ENCODE measurements around the gene MCC.

The MCC gene

GRCh38 chr5:113150221-113150620 is 338.0 kb downstream of the MCC start:
- no peak for DNase-seq (ENCODE audit: low read depth in 2 of 2)

- DNase-seq (ENCODE audit: low read depth in 2 of 2): no peak
Measured at GRCh38 chr5:113147537-113147936, 340.7 kb downstream of the MCC start.

GRCh38 chr5:113147101-113147508 is 341.1 kb downstream of the MCC start:
- DNase-seq (ENCODE audit: low read depth in 2 of 2): peak; percentile 92 to 93

- peak; percentile 38 to 40 for DNase-seq (ENCODE audit: low read depth in 2 of 2)
Measured at GRCh38 chr5:113145757-113146387, 342.4 kb downstream of the MCC start.

- DNase-seq (ENCODE audit: low read depth in 2 of 2): no peak
Measured at GRCh38 chr5:113142186-113142585, 346.1 kb downstream of the MCC start.

- DNase-seq (ENCODE audit: low read depth in 2 of 2): peak; percentile 84 to 85
Measured at GRCh38 chr5:113140837-113141671, 347.2 kb downstream of the MCC start.

- DNase-seq (ENCODE audit: low read depth in 2 of 2): no peak
Measured at GRCh38 chr5:113133211-113133975, 354.9 kb downstream of the MCC start.

GRCh38 chr5:113132564-113132963 is 355.7 kb downstream of the MCC start:
- no peak for DNase-seq (ENCODE audit: low read depth in 2 of 2)

GRCh38 chr5:113128641-113129330 is 359.5 kb downstream of the MCC start:
- DNase-seq (ENCODE audit: low read depth in 2 of 2): no peak

- DNase-seq (ENCODE audit: low read depth in 2 of 2): no peak
Measured at GRCh38 chr5:113128082-113128481, 360.2 kb downstream of the MCC start.

- no peak for DNase-seq (ENCODE audit: low read depth in 2 of 2)
Measured at GRCh38 chr5:113127021-113127420, 361.2 kb downstream of the MCC start.

- DNase-seq (ENCODE audit: low read depth in 2 of 2): no peak
Measured at GRCh38 chr5:113125371-113125770, 362.9 kb downstream of the MCC start.

GRCh38 chr5:113124914-113125313 is 363.3 kb downstream of the MCC start:
- no peak for DNase-seq (ENCODE audit: low read depth in 2 of 2)

- no peak for DNase-seq (ENCODE audit: low read depth in 2 of 2)
Measured at GRCh38 chr5:113124265-113124664, 364.0 kb downstream of the MCC start.

- no peak for DNase-seq (ENCODE audit: low read depth in 2 of 2)
Measured at GRCh38 chr5:113123618-113124017, 364.6 kb downstream of the MCC start.

GRCh38 chr5:113122053-113122452 is 366.2 kb downstream of the MCC start:
- DNase-seq (ENCODE audit: low read depth in 2 of 2): peak; percentile 90 to 93

GRCh38 chr5:113119246-113119924 is 368.9 kb downstream of the MCC start:
- no peak for DNase-seq (ENCODE audit: low read depth in 2 of 2)

GRCh38 chr5:113118765-113119164 is 369.5 kb downstream of the MCC start:
- DNase-seq (ENCODE audit: low read depth in 2 of 2): no peak

- no peak for DNase-seq (ENCODE audit: low read depth in 2 of 2)
Measured at GRCh38 chr5:113118298-113118697, 370.0 kb downstream of the MCC start.

- DNase-seq (ENCODE audit: low read depth in 2 of 2): no peak
Measured at GRCh38 chr5:113117543-113118115, 370.6 kb downstream of the MCC start.

- no peak for DNase-seq (ENCODE audit: low read depth in 2 of 2)
Measured at GRCh38 chr5:113115956-113116355, 372.3 kb downstream of the MCC start.

Measured in fibroblast of skin of left quadriceps (primary cell).